GM12864 (cell line): ENCODE measurements around the gene FASTKD3.
"Not testable (repeated sequence)": the region's sequence is repeated elsewhere in the genome, so short reads cannot be mapped to it uniquely, and the experiment has no call there.

Experiments used
- DNase-seq: peaks from one replicate; pipeline ENCODE4 v3.0.0-alpha.2; 2011; ENCODE audit warnings: low read depth
- H3K4me3 ChIP-seq: 2 replicates; pipeline ENCODE4 v1.5.1; 2011; ENCODE audit warnings: mild to moderate bottlenecking, low read depth, low read length, control low read depth
- CTCF ChIP-seq: IDR thresholded peaks from 2 replicates; pipeline ENCODE4 v1.5.1; 2011; ENCODE audit warnings: low read depth, mild to moderate bottlenecking, moderate library complexity, low read length, control low read depth, inconsistent platforms; ENCODE audit errors: missing control alignments

The FASTKD3 gene

GRCh38 chr5:7868773-7869473 is at the start of gene FASTKD3, which contains the start of gene MTRR:
Gene FASTKD3 (minus strand): TSS chr5:7869031. CDS start chr5:7868083, 948 bp downstream.
Gene MTRR (plus strand): TSS chr5:7869148. CDS start chr5:7870795, 1,647 bp downstream.
- peak; percentile 73 for DNase-seq
- H3K4me3 ChIP-seq = peak within 1 kb of the TSS; percentile 92
- no peak for TF ChIP-seq CTCF

- H3K4me3 ChIP-seq = no peak overlapping the region
- DNase-seq = no peak
- no peak for TF ChIP-seq CTCF
Measured at GRCh38 chr5:7917130-7918123, 48.6 kb upstream of the FASTKD3 start.

GRCh38 chr5:7916171-7916804 is 47.5 kb upstream of the FASTKD3 start:
- H3K4me3 ChIP-seq = no peak overlapping the region
- no peak for DNase-seq
- no peak for TF ChIP-seq CTCF

GRCh38 chr5:7911429-7911771 is 42.6 kb upstream of the FASTKD3 start:
- not testable (repeated sequence) for DNase-seq, H3K4me3 ChIP-seq

GRCh38 chr5:7910738-7911428 is 42.1 kb upstream of the FASTKD3 start:
- no peak overlapping the region for H3K4me3 ChIP-seq
- TF ChIP-seq CTCF = no peak
- no peak for DNase-seq

- no peak for DNase-seq
- no peak overlapping the region for H3K4me3 ChIP-seq
- TF ChIP-seq CTCF = no peak
Measured at GRCh38 chr5:7908317-7908716, 39.5 kb upstream of the FASTKD3 start.
